HG02885 (cell line): Measurements from ENCODE around the gene IMPG2.
A peak's percentile ranks its signal among the peaks of the same experiment; 100 is the strongest.

Source experiments
- ATAC-seq: cut with Tn5 transposase; IDR thresholded peaks from one replicate; pipeline ENCODE4 v1.9.1; 2021; ENCODE audit warnings: mild to moderate bottlenecking; ENCODE audit not compliant: unreplicated experiment, poor library complexity

IMPG2 gene

DNA sequence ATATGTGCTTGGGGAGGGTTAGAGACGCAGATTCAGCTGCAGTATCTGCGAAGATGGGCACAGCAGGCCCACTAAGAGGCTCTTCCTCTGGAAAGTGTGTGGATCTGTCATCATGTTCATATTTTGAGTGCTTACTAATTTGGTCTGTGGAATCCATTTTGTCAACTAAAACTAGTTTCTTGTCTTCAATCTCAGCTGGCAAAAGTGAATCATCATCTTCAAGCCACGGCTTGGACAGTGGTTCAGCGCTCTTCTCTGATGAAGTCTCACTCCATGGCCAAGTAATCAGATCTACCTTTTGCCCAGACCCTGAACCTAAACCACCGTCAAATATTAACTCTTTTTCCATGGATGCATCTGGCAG, 76.2 kb downstream of the IMPG2 start:
- no peak for ATAC-seq

DNA sequence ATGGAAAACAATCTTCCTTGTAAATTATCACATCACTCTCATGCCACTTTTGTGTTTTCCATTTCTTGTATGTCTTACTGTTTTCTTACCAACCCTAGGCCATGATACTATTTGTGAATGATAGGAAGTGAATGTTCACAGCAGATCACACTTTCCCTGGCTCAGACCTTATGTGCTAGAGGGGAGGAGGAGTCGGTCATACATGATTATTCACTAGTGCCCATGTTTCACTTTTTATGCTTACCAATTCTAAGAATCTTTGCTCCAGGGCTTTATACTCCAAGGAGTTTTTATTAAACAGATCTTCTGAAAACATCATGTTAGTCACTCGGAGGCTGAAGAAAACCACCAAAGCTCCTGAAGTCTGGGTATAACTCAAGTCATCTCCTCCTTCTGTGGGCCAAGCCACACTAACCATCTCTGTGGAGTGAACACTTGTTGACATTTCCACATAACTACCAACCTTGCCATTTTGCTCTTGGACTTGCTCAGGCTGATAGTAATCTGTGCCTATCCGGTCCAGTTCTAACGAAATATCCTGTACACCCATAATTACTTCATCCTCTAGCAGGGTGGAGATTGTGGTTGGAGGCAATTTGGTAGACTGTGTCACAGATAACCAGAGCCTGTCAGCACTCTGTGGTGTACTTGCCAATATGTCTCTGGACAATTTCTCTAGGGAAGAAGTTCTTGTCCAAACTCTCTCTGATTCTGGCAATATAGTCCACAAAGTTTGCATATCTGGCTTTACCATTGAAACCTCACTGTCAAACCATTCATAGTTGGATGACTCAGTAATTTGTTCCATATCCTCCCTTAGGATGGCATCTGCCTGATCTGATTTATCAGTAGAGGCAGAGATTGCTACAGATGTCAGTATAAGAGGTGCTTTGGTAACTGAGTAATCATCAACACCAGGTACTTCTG, 76.8 kb downstream of the IMPG2 start:
- no peak for ATAC-seq

- ATAC-seq: no peak
Measured at GRCh38 chr3:101240719-101241399, 79.5 kb downstream of the IMPG2 start.

DNA sequence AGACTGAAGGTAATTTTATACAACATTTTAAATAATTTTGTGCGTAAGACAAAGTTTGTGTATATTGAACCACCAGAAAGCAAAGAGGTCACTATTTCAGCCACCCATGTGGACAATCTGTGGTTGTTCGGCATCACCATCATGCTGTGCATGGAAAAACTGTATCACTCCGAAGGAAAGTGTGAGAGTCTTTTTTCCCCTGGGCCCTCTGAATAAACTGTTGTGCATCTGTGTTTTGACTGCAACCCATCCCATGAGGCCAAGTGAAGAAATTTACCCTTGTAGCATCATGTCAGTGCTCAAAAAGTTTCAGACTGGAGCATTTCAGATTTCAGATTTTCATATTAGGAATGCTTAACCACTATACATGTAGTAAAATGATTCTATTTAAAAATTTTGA, 85.3 kb downstream of the IMPG2 start:
- no peak for ATAC-seq

- no peak for ATAC-seq
Measured at GRCh38 chr3:101230618-101231017, 89.8 kb downstream of the IMPG2 start.

GRCh38 chr3:101229681-101230080, 90.7 kb downstream of the IMPG2 start:
- ATAC-seq: no peak

- ATAC-seq: no peak
Measured at GRCh38 chr3:101228441-101228840, 91.9 kb downstream of the IMPG2 start.

DNA sequence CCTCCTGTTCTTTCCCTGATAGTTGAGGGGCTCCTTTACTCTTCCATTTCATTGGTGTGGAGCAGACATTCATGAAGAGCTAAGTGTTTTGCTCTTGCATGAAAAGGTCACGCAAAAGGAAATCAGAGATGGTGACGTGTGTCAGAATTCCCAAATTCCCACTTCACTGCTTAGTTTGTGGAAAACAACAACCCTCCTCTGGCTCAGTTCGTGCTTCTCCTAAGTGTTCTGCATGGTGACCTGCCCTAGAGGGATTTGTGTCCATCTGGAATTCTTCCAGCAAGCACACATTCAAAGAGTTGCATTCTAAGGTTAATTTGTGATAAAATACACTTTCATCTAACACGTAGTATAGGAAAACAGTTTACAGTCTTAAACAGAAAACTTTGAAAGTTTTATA, 95.6 kb downstream of the IMPG2 start:
- no peak for ATAC-seq

- ATAC-seq: no peak
Measured at GRCh38 chr3:101223016-101223415, 97.4 kb downstream of the IMPG2 start.

DNA sequence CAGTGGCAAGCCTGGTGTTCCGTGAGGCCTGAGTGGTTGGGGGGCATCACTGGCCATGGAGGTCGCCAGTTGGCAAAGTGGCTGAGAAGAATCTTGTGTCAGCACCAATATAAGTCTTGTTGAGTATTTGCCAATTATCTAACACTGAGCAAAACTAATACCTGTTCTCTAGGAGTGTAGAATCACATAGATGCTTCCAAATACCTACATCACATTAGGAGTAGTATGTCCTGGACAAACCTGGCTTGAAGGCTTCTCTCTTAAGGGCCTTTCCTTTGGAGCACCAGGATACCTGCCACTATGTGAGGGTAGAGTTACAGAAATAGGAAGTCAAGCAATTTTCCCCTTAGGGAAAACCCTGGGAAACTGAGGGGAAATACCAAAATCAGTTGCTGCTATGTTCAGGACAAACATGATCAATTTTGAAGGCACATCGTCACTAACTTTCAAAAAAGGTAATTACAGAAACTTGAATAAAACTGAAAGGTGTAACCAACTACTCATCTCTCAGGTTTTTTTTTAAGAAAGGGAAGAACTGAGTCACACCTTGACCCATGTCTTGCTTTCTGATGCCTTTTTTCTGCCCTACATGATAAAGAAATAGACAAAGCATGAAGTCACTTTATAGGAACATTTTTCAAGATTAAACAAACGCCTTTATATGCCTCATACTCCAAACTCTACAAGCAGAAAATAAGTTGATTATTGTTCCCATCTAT, 100.4 kb downstream of the IMPG2 start:
- ATAC-seq: no peak

- peak; percentile 52 for ATAC-seq
Measured at GRCh38 chr3:101217472-101218245, 102.7 kb downstream of the IMPG2 start.

DNA sequence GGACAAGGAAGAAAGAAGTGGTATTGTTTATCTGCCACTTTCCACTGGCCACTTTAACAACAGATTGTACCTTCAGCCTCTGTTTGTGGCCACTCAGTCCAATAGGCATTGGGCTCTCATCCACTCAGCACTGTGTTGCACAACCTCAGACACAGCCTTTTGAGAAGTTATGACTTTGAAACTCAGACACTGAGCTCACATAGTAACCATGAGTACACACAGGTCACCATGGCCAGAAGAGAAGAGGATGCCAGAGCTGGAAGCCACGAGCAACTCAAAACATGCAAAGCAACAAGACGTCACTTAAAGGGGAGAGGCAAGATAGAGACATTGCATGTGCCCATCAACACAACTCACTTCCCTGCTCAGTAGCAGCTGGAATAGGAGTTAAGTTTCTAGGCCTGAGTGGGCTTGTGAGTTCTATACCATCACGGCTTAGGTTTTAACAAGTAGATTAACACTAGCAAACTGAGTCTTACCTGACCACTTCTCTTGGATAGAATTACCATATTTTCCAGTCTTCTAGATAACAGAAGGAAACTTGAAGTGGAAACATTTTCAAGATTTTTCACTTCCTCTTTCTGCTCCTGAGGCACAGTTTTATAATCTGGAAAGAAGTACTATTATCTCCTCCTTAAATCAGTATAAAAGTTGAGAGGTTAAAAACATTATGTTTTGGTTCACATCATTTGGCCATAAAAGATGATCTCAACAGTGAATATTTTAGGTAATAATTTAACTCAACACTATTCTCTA, 103.5 kb downstream of the IMPG2 start:
- ATAC-seq: peak; percentile 32

DNA sequence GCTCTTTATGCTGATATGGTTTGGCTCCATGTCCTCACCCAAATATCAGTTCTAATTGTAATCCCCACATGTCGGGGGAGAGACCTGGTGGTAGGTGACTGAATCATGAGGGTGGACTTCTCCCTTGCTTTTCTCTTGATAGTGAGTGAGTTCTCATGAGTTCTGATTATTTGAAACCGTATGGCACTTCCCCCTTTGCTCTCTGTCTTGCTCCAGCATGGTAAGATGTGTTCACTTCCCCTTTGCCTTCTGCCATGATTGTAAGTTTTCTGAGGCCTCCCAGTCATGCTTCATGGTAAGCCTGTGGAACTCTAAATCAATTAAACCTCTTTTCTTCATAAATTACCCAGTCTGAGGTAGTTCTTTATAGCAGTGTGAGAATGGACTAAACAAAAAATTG, 107.6 kb downstream of the IMPG2 start:
- ATAC-seq: no peak

DNA sequence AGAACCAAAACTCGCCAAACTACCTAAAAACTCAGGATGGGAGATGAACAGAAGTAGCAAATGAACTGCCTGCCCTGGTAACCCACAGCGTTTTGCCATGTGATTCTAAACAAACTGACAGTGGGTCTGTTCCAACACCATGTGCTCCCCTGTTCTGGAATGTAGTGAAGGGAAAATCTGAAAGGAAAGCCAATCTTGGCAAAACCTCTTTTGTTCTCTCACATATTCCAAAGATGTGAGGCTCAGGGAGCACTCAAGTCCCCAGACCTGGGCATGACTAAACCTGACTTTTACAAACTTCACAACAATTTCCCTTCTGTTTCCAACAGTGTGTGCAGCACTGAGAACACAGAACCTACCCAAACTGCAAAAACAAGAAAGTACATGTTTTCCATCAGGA, 116.1 kb downstream of the IMPG2 start:
- ATAC-seq: no peak

DNA sequence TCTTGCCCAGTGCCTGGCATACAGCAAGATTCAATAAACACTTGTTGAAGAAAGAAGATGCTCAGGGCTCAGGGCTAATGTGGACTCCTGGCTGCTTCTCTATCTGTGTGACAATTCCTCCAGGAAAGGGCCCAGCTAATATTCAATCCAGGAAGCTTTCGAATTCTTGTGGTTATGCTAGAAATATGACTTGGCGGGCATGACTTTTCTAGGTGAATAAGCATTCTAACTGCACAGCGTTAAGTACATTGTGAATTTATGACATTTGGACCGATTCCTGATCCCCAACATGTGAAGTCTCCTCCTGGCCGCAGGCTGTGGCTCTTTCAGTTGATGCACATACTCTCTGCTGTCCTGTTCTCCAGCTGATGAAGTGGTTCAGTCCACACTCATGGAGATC, 117.0 kb downstream of the IMPG2 start:
- no peak for ATAC-seq

DNA sequence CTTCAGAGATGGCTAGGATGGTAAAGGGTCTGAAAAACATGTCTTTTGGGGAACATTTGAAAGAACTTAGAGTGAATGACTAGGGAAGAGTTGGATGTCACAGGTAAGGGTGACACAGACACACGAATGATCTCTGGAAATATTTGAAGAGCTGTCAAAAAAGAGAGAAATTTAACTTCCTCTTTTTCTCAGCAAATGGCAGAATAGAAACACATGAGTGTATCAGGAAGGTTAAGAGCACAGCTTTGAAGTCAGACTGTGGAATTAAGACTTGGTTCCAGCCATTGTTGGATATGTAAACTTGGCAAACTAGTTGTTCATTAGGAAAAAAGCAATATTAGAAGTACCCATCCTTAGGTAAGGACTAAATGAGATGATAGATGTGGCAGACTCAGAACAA, 117.7 kb downstream of the IMPG2 start:
- ATAC-seq: peak; percentile 48

- no peak for ATAC-seq
Measured at GRCh38 chr3:101200461-101200860, 119.9 kb downstream of the IMPG2 start.

DNA sequence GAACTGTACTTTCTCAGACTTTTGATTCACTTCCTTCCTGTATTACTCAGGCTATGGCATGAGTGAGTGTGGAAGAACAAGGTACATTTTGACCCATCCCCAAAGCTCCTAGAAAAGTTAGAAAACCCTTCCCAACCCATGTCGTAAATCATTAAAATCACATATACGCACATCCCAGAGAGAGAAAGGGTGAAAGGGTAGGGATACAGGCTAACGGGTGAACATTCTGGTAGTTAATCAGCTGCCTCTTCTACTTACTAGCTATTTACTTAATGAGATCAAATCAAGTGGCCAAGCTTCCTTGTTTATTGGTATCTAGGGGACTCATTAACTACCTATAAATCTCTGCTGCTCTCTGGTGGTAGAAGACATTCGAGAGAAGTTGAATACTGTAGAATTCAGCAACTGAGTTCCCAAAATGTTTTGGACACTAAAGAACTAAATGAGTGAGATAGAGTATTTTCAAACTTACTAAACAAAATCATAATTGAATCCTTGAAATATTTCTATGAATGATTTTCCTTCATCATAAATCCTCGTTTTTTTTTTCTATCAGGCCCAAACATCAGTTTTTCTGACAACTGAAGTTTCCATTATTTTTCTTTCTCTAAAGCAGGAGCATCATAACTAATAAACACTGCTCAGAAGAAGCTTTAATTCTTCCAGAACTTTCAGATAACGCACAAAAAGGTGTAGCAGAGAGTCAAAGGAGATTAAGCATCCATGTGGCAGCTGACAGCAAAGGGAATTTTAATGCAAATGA, 124.2 kb downstream of the IMPG2 start:
- no peak for ATAC-seq

DNA sequence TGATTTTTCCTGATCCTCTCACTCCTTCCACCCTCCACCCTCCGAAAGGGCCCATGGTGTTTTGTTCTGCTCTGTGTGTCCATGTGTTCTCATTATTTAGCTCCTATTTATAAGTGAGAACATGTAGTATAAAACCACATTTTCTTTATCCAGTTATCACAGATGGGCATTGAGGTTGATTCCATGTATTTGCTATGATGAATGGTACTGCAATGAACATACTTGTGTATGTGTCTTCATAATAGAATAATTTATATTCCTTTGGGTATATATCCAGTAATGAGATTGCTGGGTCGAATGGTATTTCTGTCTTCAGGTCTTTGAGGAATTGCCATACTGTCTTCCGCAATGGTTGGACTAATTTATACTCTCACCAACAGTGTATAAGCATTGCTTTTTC, 126.0 kb downstream of the IMPG2 start:
- no peak for ATAC-seq
